Epithelial cell of proximal tubule (primary cell): ENCODE measurements around the gene MORN1. TPM values are rescaled to one million over a fixed set of nuclear protein-coding genes. Genes with fewer than 3 reads are reported as not detected.

ENCODE experiments used
- DNase-seq: peaks from one replicate; pipeline ENCODE4 v3.0.0-alpha.2; 2011; ENCODE audit warnings: low read depth
- H3K4me3 ChIP-seq: 2 replicates; pipeline ENCODE4 v1.5.1; 2011; ENCODE audit warnings: low read depth, mild to moderate bottlenecking, low read length
- CTCF ChIP-seq: conservative IDR thresholded peaks from 2 replicates; pipeline ENCODE4 v1.5.1; 2012; ENCODE audit warnings: low read depth, mild to moderate bottlenecking, low read length
- total RNA-seq: library from RNA; depleted of rRNA; stranded (reverse); fragments of >200 nt; gene quantifications from 2 replicates; pipeline ENCODE4 v1.2.3, GENCODE V29; 2015

MORN1 gene
- total RNA-seq, 1 donor from 2014 or later: 8.1 TPM

GRCh38 chr1:2435746-2436355 lies 44.5 kb upstream of the MORN1 start:
- no peak for TF ChIP-seq CTCF
- no peak overlapping the region for H3K4me3 ChIP-seq
- no peak for DNase-seq

- DNase-seq: no peak
- H3K4me3 ChIP-seq: no peak overlapping the region
- TF ChIP-seq CTCF: no peak
Observed at GRCh38 chr1:2435091-2435490, 43.7 kb upstream of the MORN1 start.

- TF ChIP-seq CTCF: no peak
- H3K4me3 ChIP-seq: no peak overlapping the region
- no peak for DNase-seq
Observed at GRCh38 chr1:2433936-2434655, 42.7 kb upstream of the MORN1 start.

- H3K4me3 ChIP-seq: no peak overlapping the region
- no peak for DNase-seq
- no peak for TF ChIP-seq CTCF
Observed at GRCh38 chr1:2433196-2433595, 41.8 kb upstream of the MORN1 start.

- no peak for TF ChIP-seq CTCF
- H3K4me3 ChIP-seq: no peak overlapping the region
- DNase-seq: no peak
Observed at GRCh38 chr1:2432441-2432844, 41.1 kb upstream of the MORN1 start.

GRCh38 chr1:2431518-2431917 lies 40.2 kb upstream of the MORN1 start:
- no peak overlapping the region for H3K4me3 ChIP-seq
- TF ChIP-seq CTCF: no peak
- DNase-seq: no peak

GRCh38 chr1:2431103-2431502 lies 39.7 kb upstream of the MORN1 start:
- no peak overlapping the region for H3K4me3 ChIP-seq
- no peak for DNase-seq
- no peak for TF ChIP-seq CTCF
